Coronary artery (tissue), 2 donors: Measurements from ENCODE around the gene PML.

ENCODE experiments used
- DNase-seq: peaks from one replicate; pipeline ENCODE4 v3.0.0-alpha.2; 2017; ENCODE audit warnings: low spot score
- H3K27ac ChIP-seq, 2 donors: fragments of 200-600 bp; sonication (generic); one replicate each; pipeline ENCODE4 v1.5.1; 2016 to 2019
- H3K4me3 ChIP-seq: fragments of 200-600 bp; sonication (generic); 2 replicates; pipeline ENCODE4 v1.5.1; 2016; ENCODE audit warnings: mild to moderate bottlenecking, moderate library complexity
- CTCF ChIP-seq: fragments of 200-600 bp; sonication (generic); IDR thresholded peaks from one replicate; pipeline ENCODE4 v1.5.1; 2019; ENCODE audit warnings: antibody characterized with exemption

Gene PML

GRCh38 chr15:73948982-73949381, 45.5 kb upstream of the PML start:
- no peak for DNase-seq
- peak overlapping the region in 1 of 2 donors; percentile 99 for H3K27ac ChIP-seq
- no peak for TF ChIP-seq CTCF
- no peak overlapping the region for H3K4me3 ChIP-seq

DNA sequence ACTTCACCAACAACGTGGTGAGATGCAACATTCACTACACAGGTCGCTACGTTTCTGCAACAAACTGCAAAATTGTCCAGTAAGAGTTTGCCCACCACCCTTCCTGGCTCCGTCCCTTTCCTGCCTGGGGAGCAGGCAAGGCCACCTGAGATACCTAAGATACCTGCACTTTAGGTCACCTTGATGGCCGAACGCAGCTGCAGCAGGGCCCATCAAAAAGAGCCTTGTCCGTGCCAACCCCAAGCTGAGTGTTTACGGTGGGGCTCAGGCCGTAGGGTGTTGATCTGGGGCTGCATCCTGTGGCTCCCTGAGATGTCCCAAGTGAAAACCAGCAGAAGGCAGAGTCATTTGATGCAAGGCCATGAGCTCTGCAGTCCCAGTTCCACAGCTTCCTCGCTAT, 45.0 kb upstream of the PML start:
- TF ChIP-seq CTCF = no peak

GRCh38 chr15:73950479-73950830, 44.1 kb upstream of the PML start:
- TF ChIP-seq CTCF = no peak
- no peak for DNase-seq
- no peak overlapping the region for H3K4me3 ChIP-seq
- H3K27ac ChIP-seq = peak overlapping the region; percentile 97 to 99

More for the DNA sequence above, 45.0 kb upstream of the PML start:
- Histone ChIP-seq H3K4me3 (no peak overlapping the region), H3K27ac (peak overlapping the region; percentile 97 to 99)
- no peak for DNase-seq

DNA sequence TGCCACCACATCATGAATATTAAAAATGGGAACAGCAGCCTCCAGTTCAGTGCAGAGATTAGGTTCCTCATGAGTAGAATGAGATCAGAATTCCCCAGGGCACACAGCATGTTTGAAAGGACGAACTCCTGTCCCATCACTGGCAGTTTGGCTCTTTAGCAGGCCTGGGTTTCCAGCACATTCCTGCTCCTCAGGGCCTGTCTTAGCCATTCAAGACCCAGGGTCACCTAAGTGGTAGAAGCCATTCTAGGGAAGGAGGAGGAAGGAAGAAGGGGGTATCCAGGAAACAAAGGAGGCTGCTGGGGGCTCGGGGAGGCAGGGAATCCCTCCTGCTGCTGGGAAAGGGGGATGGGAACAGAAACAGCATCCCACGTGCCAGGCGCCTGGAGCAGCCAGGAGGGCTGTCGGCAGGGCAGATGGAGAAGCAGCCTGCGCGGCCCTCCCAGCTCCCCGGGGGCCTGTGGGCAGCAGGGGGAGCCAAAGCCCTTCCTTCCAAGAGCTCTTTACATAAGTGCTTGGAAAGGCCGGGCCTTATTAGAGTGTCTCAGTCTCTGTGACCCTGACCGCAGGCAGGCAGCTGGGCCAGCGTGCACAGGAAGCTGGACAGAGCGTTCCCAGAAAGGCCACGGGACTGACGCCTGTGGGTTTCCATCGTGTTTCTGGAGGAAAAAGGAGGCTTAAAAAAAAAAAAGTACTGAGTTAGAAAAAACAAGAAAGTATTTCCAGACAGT, 43.5 kb upstream of the PML start:
- no peak overlapping the region for H3K4me3 ChIP-seq
- peak overlapping the region; percentile 97 to 99 for H3K27ac ChIP-seq
- TF ChIP-seq CTCF = peak; percentile 62
- peak; percentile 97 for DNase-seq

DNA sequence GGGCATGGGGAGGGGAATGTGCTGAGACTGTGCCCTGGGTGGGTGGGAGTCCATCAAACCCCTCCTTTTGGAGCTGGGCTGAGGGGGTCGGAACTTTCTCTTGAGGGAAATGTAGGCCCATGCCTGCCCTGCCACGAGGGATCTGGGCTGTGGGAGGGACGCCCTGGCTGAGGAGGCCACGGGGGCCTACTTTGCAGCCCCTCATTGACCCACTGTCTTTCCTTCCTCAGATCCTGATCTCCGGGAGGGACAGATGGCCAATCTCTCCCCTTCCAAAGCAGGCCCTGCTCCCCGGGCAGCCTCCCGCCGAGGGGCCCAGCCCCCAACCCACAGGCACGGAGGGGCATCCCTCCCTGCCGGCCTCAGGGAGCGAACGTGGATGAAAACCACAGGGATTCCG, 42.9 kb upstream of the PML start:
- Histone ChIP-seq H3K4me3 (peak overlapping the region; percentile 21), H3K27ac (peak overlapping the region; percentile 97 to 99)
- no peak for TF ChIP-seq CTCF
- DNase-seq = no peak

DNA sequence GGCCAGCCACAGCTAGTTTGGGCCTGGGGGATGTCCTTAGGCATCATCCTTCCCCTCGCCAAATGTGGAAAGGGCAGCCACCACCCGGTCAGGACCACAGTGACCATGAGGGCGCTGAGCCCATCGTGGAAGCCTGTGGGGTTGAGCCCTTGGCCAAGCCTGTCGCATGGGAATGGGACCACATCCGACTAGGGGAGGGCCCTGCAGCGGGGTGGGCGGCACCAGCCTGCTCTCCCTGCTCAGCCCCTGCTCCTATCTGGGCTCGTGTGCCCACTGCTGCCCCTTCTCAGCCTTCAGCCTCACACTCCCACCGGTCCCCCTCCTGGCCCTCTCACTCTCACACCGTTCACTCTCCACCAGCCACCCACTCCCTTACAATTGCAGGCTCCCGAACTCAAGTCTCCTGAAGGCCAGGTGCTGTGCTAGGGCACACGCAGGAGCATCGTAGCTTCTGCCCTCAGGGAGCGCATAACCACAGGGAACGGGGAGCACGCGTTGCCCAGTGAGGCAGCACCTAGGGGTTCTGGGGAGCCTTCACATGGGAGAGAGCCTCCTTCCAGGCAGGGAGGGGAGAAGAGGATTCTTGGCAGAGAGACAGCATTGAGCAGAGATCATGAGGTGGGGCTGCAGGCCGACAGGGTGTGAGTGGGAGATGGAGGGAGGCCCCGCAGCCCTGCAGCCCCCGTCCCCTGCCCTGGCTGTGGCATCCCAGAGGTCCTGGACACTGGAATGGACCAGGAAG, 42.2 kb upstream of the PML start:
- Histone ChIP-seq H3K27ac (peak overlapping the region; percentile 97 to 99), H3K4me3 (no peak overlapping the region)
- no peak for DNase-seq
- TF ChIP-seq CTCF = no peak
